ENCODE data around the gene TGFBR3.

TGFBR3 gene

DNA sequence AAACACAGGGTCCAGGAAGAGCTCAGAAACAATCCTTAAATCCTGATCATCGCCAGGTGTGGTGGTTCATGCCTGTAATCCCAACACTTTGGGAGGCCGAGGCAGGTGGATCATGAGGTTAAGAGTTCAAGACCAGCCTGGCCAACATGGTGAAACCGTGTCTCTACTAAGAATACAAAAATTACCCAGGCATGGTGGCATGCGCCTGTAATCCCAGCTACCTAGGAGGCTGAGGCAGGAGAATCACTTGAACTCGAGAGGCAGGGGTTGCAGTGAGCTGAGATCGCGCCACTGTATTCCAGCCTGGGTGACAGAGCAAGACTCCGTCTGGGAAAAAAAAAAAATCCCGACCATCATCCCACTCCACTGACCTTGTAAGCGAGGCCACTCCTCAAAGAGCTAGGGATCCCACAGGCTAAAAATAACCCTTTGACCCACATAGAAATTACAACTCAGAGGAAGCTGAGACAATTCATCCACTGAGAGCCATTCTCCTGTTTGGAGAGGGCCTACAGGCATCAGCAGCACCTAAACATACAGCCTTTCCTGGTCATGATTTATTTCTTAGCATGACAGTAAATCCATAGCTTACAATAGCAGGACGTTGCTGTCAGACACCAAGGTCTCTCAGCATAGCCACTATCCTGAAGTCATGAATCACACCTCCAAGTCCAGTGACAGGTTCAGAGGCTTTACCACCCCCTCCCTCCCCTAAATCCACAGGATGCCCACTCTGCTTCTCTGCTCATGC lies 66.7 kb downstream of the TGFBR3 start:
- no peak for FAIRE-seq

- FAIRE-seq = no peak
Measured at GRCh38 chr1:91818713-91818975, 67.3 kb downstream of the TGFBR3 start.

DNA sequence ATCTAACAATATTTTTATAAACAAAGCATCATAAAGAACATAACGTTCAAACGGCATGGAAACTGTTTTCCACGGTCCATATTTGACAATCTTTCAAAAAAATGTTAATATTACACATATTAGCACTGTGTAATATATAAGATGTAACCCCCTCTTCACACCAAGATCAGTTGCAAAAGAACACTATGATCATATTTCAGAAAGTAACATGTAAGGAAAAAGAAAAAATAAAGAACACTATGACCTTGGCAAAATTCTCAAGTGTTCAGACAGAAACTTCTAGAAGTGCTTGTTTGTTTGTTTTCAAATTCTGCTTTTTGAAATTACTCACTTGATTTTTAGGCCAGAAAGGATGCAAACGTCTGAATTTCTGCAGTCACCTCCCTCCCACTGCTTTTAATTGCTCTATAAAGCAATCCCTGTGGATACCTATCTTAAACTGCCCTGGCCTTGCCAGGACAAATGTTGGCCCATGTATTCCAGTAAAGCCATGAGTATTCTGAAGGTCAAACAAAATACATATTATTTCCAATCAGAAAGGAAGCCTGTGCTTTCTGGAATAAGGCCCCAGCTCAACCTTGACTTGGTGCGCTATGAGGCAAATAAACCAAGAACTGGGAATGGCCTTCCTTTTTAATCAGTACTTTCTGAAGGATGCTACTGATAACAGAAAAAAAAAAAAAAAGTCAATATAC lies 68.6 kb downstream of the TGFBR3 start:
- FAIRE-seq = no peak

DNA sequence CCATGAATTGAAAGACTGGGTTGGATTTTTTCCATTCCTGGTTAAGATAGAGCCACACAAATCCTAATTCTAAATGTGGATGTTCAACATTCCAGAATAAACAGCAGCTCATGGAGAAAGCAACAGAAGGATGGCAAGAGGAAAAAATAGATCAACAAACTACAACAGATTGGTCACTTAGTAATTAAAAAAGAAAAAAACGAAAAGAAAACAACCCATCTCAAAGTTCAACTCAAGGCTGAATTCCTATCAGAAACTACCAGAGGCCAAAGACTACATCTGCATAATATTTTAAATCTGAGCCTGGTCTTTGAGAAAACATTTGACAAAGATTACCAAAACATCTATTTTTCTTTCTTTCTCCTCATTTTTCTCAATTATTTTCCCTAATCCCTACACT lies 69.9 kb downstream of the TGFBR3 start:
- no peak for FAIRE-seq

GRCh38 chr1:91814448-91814847 lies 71.5 kb downstream of the TGFBR3 start:
- peak; percentile 21 for FAIRE-seq

GRCh38 chr1:91813813-91814212 lies 72.1 kb downstream of the TGFBR3 start:
- FAIRE-seq = no peak

DNA sequence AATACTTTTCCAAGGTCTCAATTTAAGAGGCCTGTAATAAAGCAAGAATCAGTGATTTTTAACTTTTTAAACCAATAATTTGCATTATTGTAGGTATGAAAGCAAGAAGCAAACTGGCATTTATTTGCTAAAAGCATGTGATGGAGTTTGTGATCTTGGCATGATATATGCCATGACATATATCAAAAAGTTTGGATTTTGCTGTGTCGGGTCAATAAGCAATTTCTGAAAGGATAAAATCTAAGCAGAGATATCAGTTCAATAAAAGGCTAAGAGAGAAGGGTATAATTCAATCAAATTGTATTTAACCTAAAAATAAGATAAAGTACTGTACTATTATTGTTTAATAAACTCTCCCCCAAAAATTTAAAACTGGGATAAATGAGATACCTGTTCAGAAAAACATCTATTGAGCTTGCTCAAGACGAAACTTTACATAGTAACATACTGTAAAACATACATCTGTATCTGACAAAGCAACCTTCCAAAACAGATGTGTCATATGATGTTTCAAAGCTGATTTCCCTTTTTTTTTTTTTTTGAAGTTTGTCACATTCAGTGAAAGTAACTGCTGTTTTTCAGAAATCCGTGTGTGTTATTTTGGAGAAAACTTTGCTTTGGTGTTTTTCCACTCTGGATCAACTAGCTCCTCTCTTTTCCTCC lies 74.5 kb downstream of the TGFBR3 start:
- FAIRE-seq = no peak

- FAIRE-seq = no peak
Measured at GRCh38 chr1:91809317-91809716, 76.6 kb downstream of the TGFBR3 start.

- FAIRE-seq = no peak
Measured at GRCh38 chr1:91807921-91808620, 77.9 kb downstream of the TGFBR3 start.

- no peak for FAIRE-seq
Measured at GRCh38 chr1:91806769-91807700, 78.9 kb downstream of the TGFBR3 start.

- no peak for FAIRE-seq
Measured at GRCh38 chr1:91806181-91806768, 79.7 kb downstream of the TGFBR3 start.

DNA sequence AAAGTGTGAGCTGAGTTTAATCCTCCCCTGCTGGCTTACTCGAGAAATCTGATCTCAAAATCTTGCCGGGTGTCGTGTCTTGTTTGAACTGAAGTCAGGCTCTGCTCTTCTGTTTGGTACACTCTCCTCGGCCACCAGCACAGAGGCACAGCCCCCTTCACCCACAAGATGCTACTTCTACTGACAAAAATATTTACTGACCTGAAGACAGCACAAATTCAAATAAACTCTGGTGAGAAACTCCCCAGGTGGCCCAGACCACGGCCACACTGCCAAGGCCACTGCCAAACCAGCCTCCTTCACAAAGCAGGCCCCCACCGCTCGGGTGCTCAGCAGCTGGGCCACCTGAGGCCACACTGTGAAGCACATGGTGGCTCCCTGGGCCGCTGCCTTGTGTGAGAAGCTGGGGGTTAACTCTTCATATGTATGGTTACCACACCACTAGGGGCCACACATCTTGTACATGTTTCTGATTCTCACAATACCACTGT lies 80.6 kb downstream of the TGFBR3 start:
- FAIRE-seq = no peak

DNA sequence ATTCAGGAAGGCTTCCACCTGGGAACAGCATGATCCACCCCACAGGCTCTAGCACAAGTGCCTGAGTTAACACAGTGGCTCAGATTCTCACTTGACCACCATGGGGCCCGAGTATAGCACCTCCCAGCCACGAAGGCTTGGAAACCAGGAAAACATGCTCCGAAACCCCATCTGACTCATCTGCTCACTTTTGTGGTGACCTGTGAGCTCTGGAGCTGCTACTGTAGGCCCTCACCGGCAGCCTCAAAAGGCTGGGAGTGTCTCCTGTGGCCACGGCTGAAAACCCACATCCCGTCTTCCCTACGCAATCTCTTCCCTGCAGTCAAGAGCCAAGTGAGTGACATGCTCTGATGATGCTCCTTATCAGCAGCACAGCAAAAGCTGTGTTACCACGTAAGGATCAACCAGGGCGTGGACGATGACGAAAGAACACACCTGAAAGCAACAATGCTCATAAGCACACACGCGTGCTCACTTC lies 81.4 kb downstream of the TGFBR3 start:
- no peak for FAIRE-seq

- FAIRE-seq = no peak
Measured at GRCh38 chr1:91803847-91804545, 82.0 kb downstream of the TGFBR3 start.

- FAIRE-seq = no peak
Measured at GRCh38 chr1:91803123-91803522, 82.8 kb downstream of the TGFBR3 start.

GRCh38 chr1:91801496-91802115 lies 84.3 kb downstream of the TGFBR3 start:
- no peak for FAIRE-seq

GRCh38 chr1:91799863-91800262 lies 86.1 kb downstream of the TGFBR3 start:
- FAIRE-seq = no peak

DNA sequence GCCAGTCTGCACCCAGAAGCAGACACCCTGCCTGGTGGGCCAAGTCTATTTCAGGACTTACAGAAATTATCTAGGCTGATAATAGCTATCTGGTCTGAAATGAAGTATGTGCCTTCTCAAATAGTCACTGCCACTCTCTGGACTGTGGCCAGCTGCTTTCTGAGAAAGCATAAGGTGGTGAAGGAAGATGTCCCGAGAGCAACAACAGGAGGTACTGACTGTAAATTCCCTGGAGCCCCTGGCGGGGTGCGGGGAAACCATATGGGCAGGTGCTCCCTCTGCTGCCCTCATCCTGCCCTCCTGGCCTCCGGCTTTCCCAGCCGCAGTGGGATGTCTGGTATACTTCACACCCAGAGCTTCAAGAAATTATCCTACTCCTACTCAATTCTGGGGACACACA lies 86.8 kb downstream of the TGFBR3 start:
- FAIRE-seq = no peak

DNA sequence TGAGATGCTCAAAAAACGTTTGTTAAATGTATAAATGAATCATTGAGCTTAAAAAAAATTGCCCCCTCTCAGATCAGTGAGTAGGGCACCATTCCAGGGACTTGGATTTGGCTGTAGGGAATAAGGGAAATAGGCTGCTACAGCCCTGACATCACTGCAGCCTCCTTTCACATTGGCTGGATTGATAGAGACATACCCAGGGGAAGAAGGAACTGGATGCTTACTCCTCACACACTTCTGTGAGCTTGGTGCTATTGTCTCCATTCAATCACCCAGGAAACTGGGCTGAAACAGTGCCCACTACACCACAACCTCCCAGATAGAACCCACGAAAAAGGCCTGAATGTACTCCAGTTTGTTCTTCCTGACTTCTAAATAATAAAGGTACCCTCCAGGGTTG lies 87.2 kb downstream of the TGFBR3 start:
- no peak for FAIRE-seq

- FAIRE-seq = no peak
Measured at GRCh38 chr1:91798241-91798648, 87.7 kb downstream of the TGFBR3 start.

DNA sequence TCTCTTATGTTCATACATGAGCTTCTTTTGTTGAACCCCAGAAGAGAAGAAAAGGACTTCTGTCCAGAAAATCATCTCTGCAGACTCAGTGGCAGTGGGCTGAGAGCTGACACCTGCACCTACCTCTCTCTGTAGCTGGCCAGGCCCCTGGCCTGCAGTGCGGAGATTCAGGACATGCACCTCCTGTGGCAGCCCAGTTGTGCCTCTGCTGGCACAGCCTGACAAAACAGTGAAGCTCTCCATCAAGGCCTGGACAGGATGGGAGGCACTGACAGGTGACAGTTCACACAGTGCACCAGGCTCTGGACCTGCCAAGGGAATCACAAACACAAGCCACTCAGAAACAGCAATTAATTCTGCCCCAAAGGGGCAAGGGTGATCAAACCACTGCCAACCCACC lies 88.8 kb downstream of the TGFBR3 start:
- FAIRE-seq = no peak

Data from colon (tissue), 2 donors.